Non-pigmented ciliary epithelial cell (primary cell): ENCODE measurements around the gene LCP1.
A peak's percentile ranks its signal among the peaks of the same experiment; 100 is the strongest.
"Not testable (repeated sequence)": the region's sequence is repeated elsewhere in the genome, so short reads cannot be mapped to it uniquely, and the experiment has no call there.

Source experiments
- DNase-seq: peaks from one replicate; pipeline ENCODE4 v3.0.0-alpha.2; 2010; ENCODE audit warnings: low read depth

LCP1 gene

GRCh38 chr13:46181377-46181839, 569 bp downstream of the LCP1 start:
- no peak for DNase-seq

GRCh38 chr13:46179969-46180763, 1.8 kb downstream of the LCP1 start:
- DNase-seq, result no peak

DNA sequence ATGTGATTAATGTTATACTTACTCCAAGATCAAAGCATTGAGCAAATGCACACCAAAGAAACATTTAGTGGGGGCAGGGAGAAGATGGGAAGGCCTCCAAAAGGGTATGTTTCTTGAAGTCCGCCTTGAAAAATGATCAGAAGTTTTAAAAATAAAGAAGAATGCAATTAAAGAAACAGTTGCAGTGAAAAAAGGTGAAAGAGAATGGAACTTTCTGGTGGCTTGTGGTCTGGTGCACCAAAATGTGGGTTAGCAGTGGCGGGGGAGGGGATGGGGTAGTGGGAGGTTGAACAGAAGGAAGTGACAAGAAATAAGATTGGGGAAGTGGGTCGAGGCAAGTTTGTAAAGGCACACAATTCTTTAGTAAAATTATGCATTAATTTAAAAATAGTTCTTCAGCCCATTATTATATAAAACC, 2.5 kb downstream of the LCP1 start:
- DNase-seq, result no peak

- DNase-seq, result no peak
Measured at GRCh38 chr13:46178821-46179220, 3.2 kb downstream of the LCP1 start.

DNA sequence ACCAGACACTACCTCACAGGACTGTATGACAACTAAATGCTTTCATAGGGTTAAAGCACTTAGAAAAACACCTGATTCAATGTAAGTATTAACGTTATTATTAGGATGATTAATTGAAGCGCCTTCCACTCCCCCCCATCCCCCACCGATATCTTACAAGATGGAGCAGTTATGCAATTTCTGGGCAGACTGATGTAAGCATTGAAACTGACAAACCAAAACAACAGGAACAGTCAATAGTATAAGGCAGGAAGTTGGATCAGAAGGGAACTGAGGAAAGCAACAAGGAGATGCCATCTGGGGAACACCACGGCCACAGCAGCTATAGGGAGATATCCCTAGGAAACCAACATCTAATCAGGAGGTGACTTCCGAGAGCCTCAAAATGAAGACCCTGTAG, 3.8 kb downstream of the LCP1 start:
- no peak for DNase-seq

GRCh38 chr13:46176756-46177155, 5.2 kb downstream of the LCP1 start:
- DNase-seq, result no peak

DNA sequence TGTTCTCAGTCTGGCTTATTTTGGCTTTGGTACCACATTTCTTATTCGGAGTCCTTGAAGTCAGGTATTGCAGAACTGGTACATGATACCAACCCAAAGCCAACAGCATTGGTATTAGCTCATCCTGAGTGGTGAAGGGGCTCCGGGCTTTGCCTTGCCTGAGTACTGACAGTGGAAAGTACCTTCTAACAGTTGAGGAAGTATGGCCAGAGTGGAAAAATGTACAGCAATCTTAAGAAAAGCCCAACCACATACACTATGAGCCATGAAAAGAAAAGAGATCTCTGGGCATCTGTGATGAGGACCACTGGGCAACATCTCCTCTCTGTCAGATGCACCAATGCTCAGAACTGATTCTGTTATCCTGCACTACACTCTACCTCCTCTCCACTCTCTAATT, 8.3 kb downstream of the LCP1 start:
- DNase-seq, result no peak

- no peak for DNase-seq
Measured at GRCh38 chr13:46172531-46172991, 9.4 kb downstream of the LCP1 start.

DNA sequence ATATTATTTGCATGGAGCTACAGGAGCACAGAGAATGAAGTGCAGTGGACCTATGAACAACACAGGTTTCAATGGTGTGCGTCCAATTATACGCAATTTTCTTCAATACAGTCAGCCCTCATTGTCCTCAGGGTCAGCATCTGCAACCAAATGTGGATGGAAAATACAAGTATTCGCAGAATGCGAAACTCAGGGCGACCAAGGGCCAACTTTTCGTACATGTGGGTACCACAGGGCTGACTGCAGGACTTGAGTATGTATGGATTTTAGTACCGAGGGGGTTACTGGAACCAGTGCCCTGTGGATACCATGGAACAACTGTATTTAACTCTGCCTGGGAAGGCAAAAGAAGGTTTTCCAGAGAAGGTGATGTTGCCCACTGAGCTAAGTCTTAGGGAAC, 10.2 kb downstream of the LCP1 start:
- no peak for DNase-seq

- no peak for DNase-seq
Measured at GRCh38 chr13:46171217-46171616, 10.8 kb downstream of the LCP1 start.

DNA sequence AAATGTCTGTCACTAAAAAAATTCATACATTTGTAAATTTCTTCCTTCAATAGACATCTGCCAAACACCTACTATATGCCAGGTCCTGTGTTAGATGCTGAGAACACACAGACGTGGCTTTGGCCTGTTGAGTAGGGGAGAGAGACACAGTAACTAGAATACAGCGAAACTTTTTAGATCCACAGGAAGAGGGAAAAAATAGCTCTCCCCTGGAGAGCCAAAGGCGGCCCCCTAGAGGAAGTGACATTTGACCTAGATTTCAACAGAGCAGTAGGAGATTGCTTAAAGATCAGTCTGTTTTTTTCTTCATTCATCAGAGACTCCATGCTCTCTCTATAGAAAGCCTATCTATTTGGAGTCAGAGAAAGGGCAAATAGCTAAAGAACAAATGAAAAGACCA, 11.3 kb downstream of the LCP1 start:
- DNase-seq, result no peak

DNA sequence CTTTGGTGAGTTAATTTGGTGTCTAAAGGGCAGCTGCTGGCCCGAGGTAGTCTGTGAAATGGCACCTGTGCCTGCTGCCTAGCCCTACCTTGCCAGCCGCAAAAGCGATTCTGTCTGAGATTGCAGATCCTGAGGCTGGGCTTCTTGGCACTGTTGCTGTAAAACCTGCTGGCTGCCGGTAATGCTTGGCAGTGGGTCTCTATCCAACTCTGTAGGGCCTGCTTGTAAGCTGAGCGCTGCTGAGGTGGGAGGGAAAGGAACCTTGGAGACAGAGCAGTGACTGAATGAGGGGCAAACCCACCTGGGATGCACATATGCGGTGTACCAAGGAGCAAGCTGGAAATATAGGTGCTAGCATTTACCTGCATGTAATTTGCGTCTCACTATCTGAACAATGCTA, 11.7 kb downstream of the LCP1 start:
- DNase-seq, result no peak

- DNase-seq, result no peak
Measured at GRCh38 chr13:46169758-46170157, 12.2 kb downstream of the LCP1 start.

GRCh38 chr13:46168783-46169182, 13.2 kb downstream of the LCP1 start:
- no peak for DNase-seq

GRCh38 chr13:46168341-46168740, 13.6 kb downstream of the LCP1 start:
- DNase-seq, result no peak

DNA sequence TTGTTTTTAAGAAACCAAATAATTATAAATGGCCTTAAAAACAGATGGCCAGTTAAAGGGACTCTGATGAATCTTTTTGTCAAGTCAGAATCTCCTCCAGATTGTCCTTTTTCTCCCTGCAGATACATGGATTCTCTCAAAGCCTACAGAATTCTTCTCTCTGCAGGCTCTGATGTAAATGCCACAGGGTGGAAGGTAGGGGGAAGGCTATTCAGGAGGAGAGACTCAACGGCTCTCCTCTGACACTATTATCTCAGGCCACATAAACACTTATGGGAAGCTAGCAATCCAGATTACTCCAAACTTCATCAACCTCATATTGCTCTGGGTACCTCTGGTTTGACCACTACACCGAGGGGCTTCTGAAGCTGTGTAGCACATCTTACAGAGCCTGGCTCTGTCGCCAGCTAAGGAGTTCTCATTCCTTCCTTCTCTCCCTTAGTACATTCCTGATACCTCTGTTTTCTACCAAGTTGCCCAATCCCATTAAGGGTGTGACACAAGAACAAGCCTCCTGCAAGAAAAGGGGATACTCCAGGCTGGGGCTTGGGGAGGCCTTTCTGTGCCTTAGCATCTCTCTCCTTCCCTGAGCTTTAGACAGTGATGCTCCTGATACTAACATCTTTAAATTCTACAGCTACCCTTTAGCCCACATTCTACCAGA, 14.9 kb downstream of the LCP1 start:
- DNase-seq, result no peak

- DNase-seq, result no peak
Measured at GRCh38 chr13:46166224-46166584, 15.8 kb downstream of the LCP1 start.

- DNase-seq, result peak; percentile 43
Measured at GRCh38 chr13:46165485-46166223, 16.3 kb downstream of the LCP1 start.

DNA sequence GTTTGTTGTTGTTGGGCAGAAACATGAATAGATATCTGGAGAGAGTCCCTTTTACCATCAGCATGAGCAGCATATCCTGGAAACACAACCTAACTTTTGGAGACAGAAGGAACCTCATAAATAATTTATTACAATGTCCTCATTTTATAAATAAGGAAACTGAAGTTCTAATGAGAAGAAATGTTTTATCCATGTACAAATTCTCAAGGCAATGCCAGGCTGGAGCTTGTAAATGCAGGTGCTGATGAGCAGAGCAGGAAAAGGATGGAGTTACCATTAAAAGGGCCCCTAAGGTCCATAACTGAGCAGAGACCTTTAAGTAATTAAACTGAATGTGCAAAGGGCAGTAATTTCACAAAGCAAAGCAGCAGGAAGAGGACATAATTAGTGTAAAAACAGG, 17.3 kb downstream of the LCP1 start:
- DNase-seq, result no peak

DNA sequence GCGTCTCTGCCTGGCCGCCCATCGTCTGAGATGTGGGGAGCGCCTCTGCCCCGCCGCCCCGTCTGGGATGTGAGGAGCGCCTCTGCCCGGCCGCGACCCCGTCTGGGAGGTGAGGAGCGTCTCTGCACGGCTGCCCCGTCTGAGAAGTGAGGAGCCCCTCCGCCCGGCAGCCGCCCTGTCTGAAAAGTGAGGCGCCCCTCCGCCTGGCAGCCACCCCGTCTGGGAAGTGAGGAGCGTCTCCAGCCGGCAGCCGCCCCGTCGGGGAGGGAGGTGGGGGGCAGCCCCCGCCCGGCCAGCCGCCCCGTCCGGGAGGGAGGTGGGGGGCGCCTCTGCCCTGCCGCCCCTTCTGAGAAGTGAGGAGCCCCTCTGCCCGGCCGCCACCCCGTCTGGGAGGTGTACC, 19.2 kb downstream of the LCP1 start:
- not testable (repeated sequence) for DNase-seq

DNA sequence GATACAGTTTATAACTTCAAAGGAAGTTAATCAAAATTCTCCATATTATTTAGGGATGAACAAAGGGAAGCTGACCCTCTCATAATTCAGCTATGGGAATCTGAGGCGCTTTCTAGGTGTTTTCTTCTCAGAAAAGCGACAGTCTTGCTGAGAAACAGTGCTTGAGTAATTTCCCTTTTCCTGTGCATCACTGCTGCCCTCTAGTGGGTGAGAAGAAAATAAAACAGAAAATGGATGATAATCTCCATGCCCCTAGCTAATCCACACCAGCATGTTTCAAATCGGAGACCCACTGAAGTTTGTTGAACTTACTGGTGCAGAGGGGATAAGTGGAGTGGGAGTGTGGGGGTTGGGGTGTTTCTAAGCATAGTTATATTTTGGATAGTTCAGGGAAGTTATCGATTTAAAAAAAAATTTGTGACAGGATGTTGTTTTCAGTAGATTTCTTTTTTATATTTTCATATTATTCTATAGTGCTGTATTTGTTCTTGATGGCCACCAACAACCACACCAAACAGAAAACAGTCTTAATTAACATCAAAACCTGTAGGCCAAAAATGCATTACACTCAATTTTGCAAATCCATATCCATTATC, 21.4 kb downstream of the LCP1 start:
- peak; percentile 24 for DNase-seq

DNA sequence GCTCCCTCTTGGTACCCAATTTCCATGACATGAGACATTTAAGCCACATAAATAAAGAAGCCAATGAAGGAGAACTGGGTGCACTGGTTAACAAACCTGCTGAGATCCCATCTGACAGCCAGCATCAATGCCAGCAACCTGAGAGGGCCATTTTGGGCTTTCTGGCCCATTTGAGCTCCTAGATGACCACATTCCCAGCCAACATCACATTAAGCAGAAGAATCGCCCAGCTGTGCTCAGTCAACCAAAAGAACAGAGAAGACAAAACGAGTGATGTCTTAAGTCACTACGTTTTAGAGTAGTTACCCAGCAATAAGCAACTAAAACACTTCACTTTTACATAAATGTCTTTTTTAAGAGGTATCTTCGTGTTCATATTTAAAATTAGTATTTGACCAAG, 21.9 kb downstream of the LCP1 start:
- DNase-seq, result no peak

- DNase-seq, result no peak
Measured at GRCh38 chr13:46158983-46159382, 23.0 kb downstream of the LCP1 start.
